HUES48 (cell line): Measurements from ENCODE around the gene ESR2.
"Not testable (repeated sequence)": the region's sequence is repeated elsewhere in the genome, so short reads cannot be mapped to it uniquely, and the experiment has no call there.

ENCODE experiments used
- H3K27ac ChIP-seq: one replicate; pipeline ENCODE4 v1.7.0; 2013; ENCODE audit warnings: low read depth, low read length, inconsistent platforms
- H3K27me3 ChIP-seq: 2 replicates; pipeline ENCODE4 v1.6.1; 2013; ENCODE audit warnings: mild to moderate bottlenecking, low read length; ENCODE audit not compliant: control insufficient read depth, insufficient read depth
- H3K36me3 ChIP-seq: 2 replicates; pipeline ENCODE4 v1.6.1; 2013; ENCODE audit warnings: low read length; ENCODE audit not compliant: control insufficient read depth, insufficient read depth
- H3K4me1 ChIP-seq: 2 replicates; pipeline ENCODE4 v1.6.1; 2013; ENCODE audit warnings: mild to moderate bottlenecking, low read length; ENCODE audit not compliant: control insufficient read depth, insufficient read depth
- H3K4me3 ChIP-seq: 2 replicates; pipeline ENCODE4 v1.5.1; 2013; ENCODE audit warnings: mild to moderate bottlenecking, low read depth, low read length
- H3K9ac ChIP-seq: 2 replicates; pipeline ENCODE4 v1.6.1; 2013; ENCODE audit warnings: mild to moderate bottlenecking, low read depth, low read length, moderate library complexity
- H3K9me3 ChIP-seq: 2 replicates; pipeline ENCODE4 v1.6.1; 2013; ENCODE audit warnings: low read length; ENCODE audit not compliant: control insufficient read depth, insufficient read depth

Gene ESR2

GRCh38 chr14:64293976-64294671, at the start of gene ESR2:
TSS of gene ESR2 (minus strand) at chr14:64294371. CDS start at chr14:64282985, 11,386 bp downstream.
- H3K36me3 ChIP-seq, result no peaks in the 10 kb centered on the region
- H3K4me1 ChIP-seq, result peaks cover 14% of the 10 kb centered on the region; the same call in 1 of the 2 replicates
- peak within 1 kb of the TSS; percentile 69 for H3K4me3 ChIP-seq
- H3K9ac ChIP-seq, result 0 out of 2 replicates have a peak within 1 kb of the TSS, but pooled peaks have one; percentile 12
- H3K27ac ChIP-seq, result no peak within 1 kb of the TSS
- H3K9me3 ChIP-seq, result no peaks in the 10 kb centered on the region
- peaks cover 28% of the 10 kb centered on the region for H3K27me3 ChIP-seq

DNA sequence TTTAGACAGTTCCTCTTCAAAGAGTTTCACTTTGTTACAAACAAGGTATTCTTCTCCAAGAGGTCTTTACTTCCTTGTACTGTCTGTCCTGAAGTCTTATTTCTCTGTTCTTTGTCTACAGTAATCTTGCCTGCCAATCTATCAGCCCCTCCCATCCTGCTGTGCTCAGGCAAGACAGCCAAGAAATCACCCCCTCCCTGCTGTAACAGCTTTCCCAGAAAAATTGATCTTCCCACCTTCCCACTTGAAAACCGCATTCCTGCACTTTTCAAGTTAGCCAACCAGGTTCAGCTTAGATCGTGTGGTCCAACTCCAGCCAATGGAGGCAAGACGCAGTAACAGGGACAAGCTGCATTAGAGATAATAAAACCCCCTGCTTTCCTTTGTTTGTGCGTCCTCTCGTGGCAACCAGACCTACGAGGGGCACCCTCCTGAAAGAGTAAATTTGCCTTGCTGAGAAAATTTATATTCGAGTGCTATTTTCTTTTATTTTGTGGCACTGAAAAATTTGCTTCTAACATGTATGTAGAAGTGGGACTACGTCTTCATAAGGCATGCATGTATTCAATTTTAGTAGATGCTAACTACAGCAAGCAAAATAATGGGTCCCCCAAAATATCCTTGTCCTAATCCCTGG, 46.5 kb upstream of the ESR2 start:
- no peak overlapping the region for H3K27ac ChIP-seq
- H3K9ac ChIP-seq, result no peak overlapping the region
- no peak overlapping the region for H3K4me3 ChIP-seq

DNA sequence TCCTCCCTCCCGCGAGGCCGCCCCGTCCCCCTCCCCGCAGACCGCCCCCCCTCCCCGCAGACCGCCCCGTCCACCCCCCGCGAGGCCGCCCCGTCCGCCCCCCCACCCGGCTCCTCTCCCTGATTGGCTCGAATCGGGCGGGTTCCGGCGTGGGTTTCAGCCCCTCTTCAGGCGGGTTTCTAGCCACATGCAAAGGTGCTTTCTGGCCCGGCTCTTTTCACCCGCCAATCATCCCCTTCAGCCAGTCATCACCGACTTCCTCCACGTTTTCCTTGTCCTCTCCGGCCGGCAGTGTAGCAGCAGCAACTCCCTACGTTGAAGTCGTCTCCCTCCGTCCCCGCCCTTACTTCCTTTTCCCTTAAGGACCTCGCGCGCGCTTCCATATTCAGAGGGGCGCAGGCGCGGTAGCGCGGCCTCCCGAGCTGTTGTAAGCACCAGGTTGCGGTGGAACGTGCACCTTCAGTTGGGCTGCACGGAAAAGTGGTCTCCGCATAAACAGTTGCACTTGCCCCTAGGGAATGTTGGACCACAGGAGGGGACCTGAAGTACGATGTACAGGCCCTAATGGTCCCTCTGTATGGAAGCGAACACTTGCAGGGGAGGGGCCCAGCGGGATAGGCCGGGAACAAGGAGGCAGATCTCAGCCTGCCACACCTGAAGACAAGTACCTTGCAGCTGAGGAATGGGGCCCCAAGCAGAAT, 44.6 kb upstream of the ESR2 start:
- no peaks in the 10 kb centered on the region for H3K36me3 ChIP-seq
- no peaks in the 10 kb centered on the region for H3K27me3 ChIP-seq
- H3K9me3 ChIP-seq, result peaks cover 10% of the 10 kb centered on the region; the same call in 1 of the 2 replicates
- H3K4me1 ChIP-seq, result peaks cover 10% of the 10 kb centered on the region
- H3K4me3 ChIP-seq, result peak overlapping the region; percentile 93
- peak overlapping the region; percentile 78 for H3K9ac ChIP-seq
- peak overlapping the region; percentile 93 for H3K27ac ChIP-seq

More for the DNA sequence above, 46.5 kb upstream of the ESR2 start:
- Histone ChIP-seq H3K4me1 (peaks cover 10% of the 10 kb centered on the region), H3K27me3 (no peaks in the 10 kb centered on the region), H3K36me3 (no peaks in the 10 kb centered on the region), H3K9me3 (peaks cover 10% of the 10 kb centered on the region; the same call in 1 of the 2 replicates)

- Histone ChIP-seq H3K9ac (peak overlapping the region; percentile 84), H3K27me3 (no peaks in the 10 kb centered on the region), H3K27ac (peak overlapping the region; percentile 93), H3K4me3 (peak overlapping the region; percentile 93), H3K36me3 (no peaks in the 10 kb centered on the region), H3K9me3 (peaks cover 10% of the 10 kb centered on the region; the same call in 1 of the 2 replicates), H3K4me1 (peaks cover 10% of the 10 kb centered on the region)
Observed at GRCh38 chr14:64337888-64338615, 43.9 kb upstream of the ESR2 start.

DNA sequence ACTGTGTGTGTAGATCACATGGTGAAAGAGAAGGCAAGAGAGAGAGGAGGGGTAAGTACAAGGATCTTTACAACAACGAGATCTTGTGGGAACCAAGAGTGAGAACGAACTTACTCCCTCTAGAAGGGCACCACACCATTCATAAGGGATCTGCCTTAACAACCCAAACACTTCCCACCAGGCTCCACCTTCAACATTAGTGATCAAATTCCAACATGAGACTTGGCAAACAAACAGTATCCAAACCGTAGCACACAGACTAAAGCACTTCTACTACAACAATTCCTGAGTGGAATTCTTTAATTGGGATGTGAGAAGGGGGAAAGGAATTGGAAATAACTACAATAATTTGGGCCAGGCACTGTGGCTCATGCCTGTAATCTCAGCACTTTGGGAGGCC, 35.0 kb upstream of the ESR2 start:
- H3K36me3 ChIP-seq, result no peaks in the 10 kb centered on the region
- H3K27me3 ChIP-seq, result no peaks in the 10 kb centered on the region
- H3K27ac ChIP-seq, result no peak overlapping the region
- H3K4me3 ChIP-seq, result no peak overlapping the region
- no peak overlapping the region for H3K9ac ChIP-seq
- H3K4me1 ChIP-seq, result 0 out of 2 replicates have a peak, but pooled peaks cover 6% of the 10 kb centered on the region
- no peaks in the 10 kb centered on the region for H3K9me3 ChIP-seq

DNA sequence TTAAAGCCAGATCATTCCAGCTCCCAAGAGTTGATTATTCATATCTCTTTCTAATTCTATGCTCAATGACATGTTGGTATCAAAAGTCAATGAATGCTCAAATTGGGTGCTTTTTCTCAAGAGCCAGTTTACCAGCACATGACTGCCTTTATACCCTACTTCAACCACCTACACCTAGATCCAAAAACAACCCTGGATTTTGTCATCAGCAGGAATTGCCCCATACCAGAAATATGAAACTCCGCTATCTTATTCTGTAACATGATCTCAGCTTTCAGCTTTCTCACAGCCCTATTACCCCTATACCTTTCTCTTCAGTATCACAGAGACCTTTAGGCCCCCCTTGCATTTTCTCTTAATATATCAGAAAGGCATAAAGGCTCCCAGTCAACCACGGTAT, 32.3 kb upstream of the ESR2 start:
- H3K36me3 ChIP-seq, result no peaks in the 10 kb centered on the region

DNA sequence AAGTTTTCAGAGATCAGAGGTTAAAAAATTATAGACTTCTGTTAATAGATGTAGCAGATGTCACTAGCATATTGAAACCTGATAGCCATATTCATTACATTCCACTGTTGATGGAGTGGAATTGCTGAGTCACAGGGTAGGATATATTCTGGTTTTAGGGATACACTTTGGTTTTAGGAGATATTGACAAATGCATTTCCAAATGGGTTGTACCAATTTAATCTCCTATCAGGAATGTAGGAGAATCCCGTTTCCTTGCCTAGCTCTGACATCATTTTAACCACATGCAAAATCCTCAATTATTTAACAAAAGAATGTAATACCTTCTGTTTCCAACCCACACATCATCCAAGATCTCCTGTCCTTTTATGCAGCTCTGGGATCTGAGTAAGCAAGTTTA, 30.7 kb upstream of the ESR2 start:
- Histone ChIP-seq H3K4me3 (no peak overlapping the region), H3K36me3 (no peaks in the 10 kb centered on the region), H3K9me3 (no peaks in the 10 kb centered on the region), H3K27ac (no peak overlapping the region), H3K4me1 (0 out of 2 replicates have a peak, but pooled peaks cover 6% of the 10 kb centered on the region), H3K27me3 (no peaks in the 10 kb centered on the region), H3K9ac (no peak overlapping the region)

More for the DNA sequence above, 32.3 kb upstream of the ESR2 start:
- H3K27me3 ChIP-seq, result no peaks in the 10 kb centered on the region
- 0 out of 2 replicates have a peak, but pooled peaks cover 6% of the 10 kb centered on the region for H3K4me1 ChIP-seq
- no peaks in the 10 kb centered on the region for H3K9me3 ChIP-seq
- H3K27ac ChIP-seq, result no peak overlapping the region
- H3K4me3 ChIP-seq, result no peak overlapping the region
- H3K9ac ChIP-seq, result no peak overlapping the region

DNA sequence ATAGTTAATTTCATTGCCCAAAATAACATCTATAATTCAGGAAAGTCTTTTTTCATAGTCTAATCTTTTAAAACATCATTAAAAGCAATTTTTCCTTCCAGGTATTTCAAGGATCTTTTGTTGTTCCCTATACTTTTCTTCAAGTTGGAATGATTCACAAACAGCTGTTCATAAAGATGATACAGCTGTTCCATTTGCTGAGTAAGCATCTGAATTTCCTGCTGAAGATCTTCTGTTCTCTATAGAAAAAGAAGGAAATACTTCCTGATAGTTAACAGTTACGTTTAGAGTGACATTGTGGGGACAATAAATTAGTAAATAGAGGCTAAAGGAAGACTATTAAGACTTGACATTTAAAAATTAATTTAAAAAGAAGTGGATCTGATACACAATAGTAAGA, 30.3 kb upstream of the ESR2 start:
- H3K4me3 ChIP-seq, result no peak overlapping the region

DNA sequence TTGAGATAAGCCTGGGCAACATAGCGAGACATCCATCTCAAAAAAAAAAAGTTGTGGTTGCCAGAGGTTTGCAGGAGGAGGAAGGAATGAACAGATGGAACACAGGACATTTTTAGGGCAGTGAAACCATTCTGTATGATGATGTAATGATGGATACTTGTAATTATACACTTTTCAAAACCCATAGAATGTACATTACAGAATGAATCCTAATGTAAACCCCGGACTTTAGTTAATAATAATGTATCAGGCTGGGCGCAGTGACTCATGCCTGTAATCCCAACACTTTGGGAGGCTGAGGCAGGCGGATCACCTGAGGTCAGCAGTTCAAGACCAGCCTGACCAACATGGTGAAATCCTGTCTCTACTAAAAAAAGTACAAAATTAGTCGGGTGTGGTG, 26.2 kb upstream of the ESR2 start:
- H3K4me1 ChIP-seq, H3K27ac ChIP-seq, H3K27me3 ChIP-seq, H3K9ac ChIP-seq, H3K4me3 ChIP-seq, H3K36me3 ChIP-seq, H3K9me3 ChIP-seq: not testable (repeated sequence)

More for the DNA sequence above, 30.3 kb upstream of the ESR2 start:
- no peaks in the 10 kb centered on the region for H3K9me3 ChIP-seq
- H3K27ac ChIP-seq, result no peak overlapping the region
- H3K9ac ChIP-seq, result no peak overlapping the region
- H3K27me3 ChIP-seq, result no peaks in the 10 kb centered on the region
- 0 out of 2 replicates have a peak, but pooled peaks cover 6% of the 10 kb centered on the region for H3K4me1 ChIP-seq
- no peaks in the 10 kb centered on the region for H3K36me3 ChIP-seq

- not testable (repeated sequence) for H3K27me3 ChIP-seq, H3K4me1 ChIP-seq, H3K9ac ChIP-seq, H3K4me3 ChIP-seq, H3K27ac ChIP-seq, H3K9me3 ChIP-seq, H3K36me3 ChIP-seq
Observed at GRCh38 chr14:64318695-64319094, 24.5 kb upstream of the ESR2 start.
